ENCODE results near the gene VILL. TPM values are rescaled to one million over a fixed set of nuclear protein-coding genes. Genes with fewer than 3 reads are reported as not detected.

Gene VILL
- total RNA-seq, 1 experiment from 2014 or later = 5.7 TPM

- Histone ChIP-seq H3K9me3 (ENCODE audit: control insufficient read depth, insufficient read depth, low read depth, low read length) (no peaks in the 10 kb centered on the region), H3K27ac (ENCODE audit: low read length) (no peak overlapping the region), H3K27me3 (ENCODE audit: control insufficient read depth, insufficient read depth, low read length) (no peaks in the 10 kb centered on the region), H3K4me3 (ENCODE audit: low read depth in 2 of 2, low read length in 2 of 2) (no peak overlapping the region), H3K4me1 (ENCODE audit: control insufficient read depth, insufficient read depth, low read length) (no peaks in the 10 kb centered on the region), H3K36me3 (ENCODE audit: control insufficient read depth, insufficient read depth, low read length) (no peaks in the 10 kb centered on the region)
- intact Hi-C loops (cut with micrococcal nuclease; ENCODE audit: unreplicated experiment) = no loop called here
- ATAC-seq (no peak), DNase-seq (ENCODE audit: low read depth, low spot score) (no peak)
- no TSS peak for BruUV-seq (replicated peaks)
- ChIA-PET POLR2A (no interaction called here), CTCF (no interaction called here)
- no peak for TF ChIP-seq POLR2AphosphoS5 (IDR thresholded peaks at IDR 0.05; ENCODE audit: low read depth, low read length)
- no peak for TF ChIP-seq CTCF (IDR thresholded peaks at IDR 0.05)
- no peak for TF ChIP-seq TCF7L2 (IDR thresholded peaks at IDR 0.05; ENCODE audit: low read depth, low read length)
- TF ChIP-seq SIN3A (IDR thresholded peaks at IDR 0.05; ENCODE audit: borderline replicate concordance, insufficient read depth, low read depth, low read length) = no peak
- no peak for TF ChIP-seq REST (IDR thresholded peaks at IDR 0.05; ENCODE audit: insufficient read depth in 1 of 2, low read depth in 2 of 2, low read length in 1 of 2)
- in situ Hi-C loops (cut with HindIII; ENCODE audit: low pct_unique_long_range_greater_than_20kb, low sequenced_read_pairs) = no loop called here
These were observed 56.2 kb downstream of the VILL start for GRCh38 chr3:38046821-38047220.

GRCh38 chr3:38047896-38048295, 57.3 kb downstream of the VILL start:
- H3K27me3 ChIP-seq (ENCODE audit: control insufficient read depth, insufficient read depth, low read length) = no peaks in the 10 kb centered on the region
- no peaks in the 10 kb centered on the region for H3K4me1 ChIP-seq (ENCODE audit: control insufficient read depth, insufficient read depth, low read length)
- H3K36me3 ChIP-seq (ENCODE audit: control insufficient read depth, insufficient read depth, low read length) = no peaks in the 10 kb centered on the region
- no TSS peak for BruUV-seq (replicated peaks)
- intact Hi-C loops (cut with micrococcal nuclease; ENCODE audit: unreplicated experiment) (no loop called here), in situ Hi-C loops (cut with HindIII; ENCODE audit: low pct_unique_long_range_greater_than_20kb, low sequenced_read_pairs) (no loop called here)
- H3K27ac ChIP-seq (ENCODE audit: low read length) = no peak overlapping the region
- ATAC-seq (no peak), DNase-seq (ENCODE audit: low read depth, low spot score) (no peak)
- POLR2A ChIA-PET = no interaction called here
- no peak for TF ChIP-seq REST (IDR thresholded peaks at IDR 0.05; ENCODE audit: insufficient read depth in 1 of 2, low read depth in 2 of 2, low read length in 1 of 2)
- TF ChIP-seq SIN3A (IDR thresholded peaks at IDR 0.05; ENCODE audit: borderline replicate concordance, insufficient read depth, low read depth, low read length) = no peak
- TF ChIP-seq TCF7L2 (IDR thresholded peaks at IDR 0.05; ENCODE audit: low read depth, low read length) = no peak
- no peak for TF ChIP-seq POLR2AphosphoS5 (IDR thresholded peaks at IDR 0.05; ENCODE audit: low read depth, low read length)
- TF ChIP-seq CTCF (IDR thresholded peaks at IDR 0.05) = no peak
- CTCF ChIA-PET = no interaction called here
- H3K4me3 ChIP-seq (ENCODE audit: low read depth in 2 of 2, low read length in 2 of 2) = no peak overlapping the region
- H3K9me3 ChIP-seq (ENCODE audit: control insufficient read depth, insufficient read depth, low read depth, low read length) = no peaks in the 10 kb centered on the region

Measured in Panc1 (cell line).